GM19099 (cell line): ENCODE data around the gene INHA.

Source experiments
- POLR2A ChIP-seq: IDR thresholded peaks from 3 replicates; pipeline ENCODE4 v1.6.1; 2011; ENCODE audit warnings: low read depth; ENCODE audit not compliant: insufficient read length; ENCODE audit errors: extremely low read depth

The INHA gene

DNA sequence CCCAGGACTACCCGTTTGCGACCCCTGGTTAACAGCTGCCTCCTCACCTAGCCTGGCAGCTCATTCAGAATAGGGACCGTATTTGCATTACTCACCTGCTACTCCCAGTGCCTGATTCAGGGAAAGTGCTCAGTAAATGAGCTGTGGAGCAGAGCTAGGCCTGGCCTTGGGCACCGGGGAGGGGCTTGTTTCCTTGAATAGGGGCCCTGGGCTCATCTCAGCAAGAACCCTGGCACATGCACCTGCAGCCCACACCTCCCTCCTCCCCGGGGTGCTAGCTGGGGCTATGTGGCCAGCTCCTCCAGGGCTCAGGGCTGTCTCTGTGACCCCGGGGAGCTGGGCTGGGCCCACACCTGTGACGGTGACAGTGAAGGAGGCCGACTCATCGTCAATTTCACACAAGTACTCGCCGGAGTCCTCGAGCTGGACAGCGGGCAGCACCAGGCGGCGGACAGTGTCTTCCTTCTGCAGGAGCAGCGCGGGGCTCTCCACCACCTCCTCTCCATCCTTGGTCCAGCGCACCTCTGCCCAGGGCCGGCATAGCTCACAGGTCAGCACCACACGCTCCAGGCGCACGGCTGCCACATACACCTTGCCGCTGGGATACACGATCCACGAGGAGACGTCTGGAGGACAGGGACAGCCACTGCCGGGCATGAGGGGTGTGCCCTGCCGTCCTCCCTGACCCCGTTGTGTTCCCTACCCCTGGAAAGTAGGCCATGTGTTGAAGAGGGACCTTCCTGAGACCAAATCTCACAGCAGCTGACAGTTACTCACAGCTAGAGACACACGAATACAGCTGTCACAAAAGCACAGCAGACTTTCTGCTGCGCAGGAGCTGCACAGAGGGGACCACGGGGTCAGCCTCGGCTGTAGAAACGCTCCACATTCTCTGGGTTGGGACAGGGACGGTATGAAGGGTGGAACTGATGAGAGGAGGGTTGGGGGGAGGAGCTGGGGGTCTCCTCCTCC lies 9.8 kb upstream of the INHA start:
- no peak for TF ChIP-seq POLR2A

DNA sequence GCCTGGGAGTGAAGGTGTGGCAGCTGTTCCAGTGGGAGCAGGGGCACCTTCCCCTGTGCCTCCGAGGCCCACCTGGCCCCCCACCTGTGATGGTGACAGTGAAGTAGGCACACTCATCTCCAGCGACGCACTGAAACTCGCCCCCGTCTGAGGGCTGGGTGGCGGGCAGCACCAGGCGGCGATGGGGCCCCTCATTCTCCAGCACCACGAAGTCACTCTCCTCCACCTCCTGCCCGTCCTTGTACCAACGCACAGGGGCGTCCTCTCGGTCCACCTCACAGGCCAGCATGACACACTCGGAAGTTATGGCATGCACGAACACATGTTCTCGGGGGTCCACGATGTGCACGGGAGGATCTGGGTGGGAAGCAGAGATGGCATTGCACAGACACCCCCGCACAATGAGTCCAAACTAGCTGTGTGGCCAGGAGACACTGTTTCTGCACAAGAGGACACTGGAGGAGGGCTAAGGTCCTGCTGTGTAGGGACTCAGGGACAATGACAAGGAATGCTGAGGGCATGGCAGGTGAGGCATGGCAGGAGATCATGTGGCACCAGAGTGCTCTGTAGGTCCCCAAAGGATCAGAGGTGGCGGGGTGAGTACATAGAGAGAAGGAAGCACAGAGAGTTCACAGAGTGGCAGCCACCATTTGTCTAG lies 8.7 kb upstream of the INHA start:
- no peak for TF ChIP-seq POLR2A

DNA sequence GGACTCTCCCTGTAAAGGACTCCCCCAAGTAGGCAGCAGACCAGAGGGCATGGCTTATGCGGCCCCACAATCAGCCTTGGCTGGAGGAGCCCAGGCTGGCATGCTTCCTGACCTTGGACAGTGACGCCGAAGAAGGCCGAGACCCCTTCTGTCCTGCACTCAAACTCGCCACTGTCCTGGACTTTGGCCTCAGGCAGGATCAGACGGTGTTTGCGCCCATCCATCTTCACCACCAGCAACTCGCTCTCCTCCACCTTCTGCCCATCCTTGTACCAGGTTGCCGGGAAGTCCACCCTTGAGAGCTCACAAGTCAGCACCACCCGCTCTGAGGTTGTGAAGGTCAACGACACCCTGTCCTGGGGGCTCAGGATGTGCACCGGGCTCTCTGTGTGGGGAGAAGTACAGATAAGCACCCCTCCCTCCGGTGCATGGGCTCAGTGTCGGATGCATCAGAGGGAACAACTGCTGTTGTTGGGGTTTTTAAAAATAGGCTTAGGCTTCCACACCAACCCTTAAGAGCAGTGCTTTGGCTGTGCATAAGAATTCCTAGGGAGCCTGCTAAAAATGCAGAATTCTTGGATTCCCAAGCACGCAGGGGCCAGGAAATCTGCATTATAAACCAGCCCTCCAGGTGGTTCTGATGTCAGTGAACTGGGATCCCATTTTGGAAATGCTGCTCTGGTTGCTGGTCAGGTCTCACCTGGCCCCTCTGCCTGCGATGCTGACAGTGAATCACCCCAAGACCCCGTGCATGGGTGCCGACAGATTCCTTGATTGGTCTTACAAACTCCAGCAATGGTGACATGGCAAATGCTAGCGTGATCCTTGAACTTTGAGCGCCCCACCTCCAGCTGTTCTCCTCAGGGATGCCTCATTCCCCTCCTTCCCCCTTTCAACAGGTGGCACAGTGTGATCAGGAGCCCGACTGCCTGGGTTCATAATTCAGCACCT lies 6.7 kb upstream of the INHA start:
- TF ChIP-seq POLR2A: no peak

DNA sequence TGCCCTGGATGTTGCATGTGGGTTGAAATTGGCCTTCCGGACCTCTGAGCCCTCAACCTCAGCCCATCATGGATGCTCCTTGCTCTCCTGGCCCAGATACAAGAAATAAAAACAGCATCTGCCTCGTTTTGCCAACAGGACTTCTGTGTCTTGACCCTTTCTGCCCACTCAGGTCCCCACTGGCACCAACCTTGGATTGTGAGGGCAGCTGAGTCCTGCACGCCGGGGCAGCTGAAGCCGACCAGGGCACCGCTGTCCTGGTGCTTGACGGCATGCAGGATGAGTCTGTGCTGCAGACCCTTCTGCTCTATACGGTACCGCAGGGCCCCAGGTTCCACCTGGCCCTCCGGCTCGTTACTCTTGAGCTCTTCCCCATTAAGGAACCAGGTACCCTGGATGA lies 5.5 kb upstream of the INHA start:
- no peak for TF ChIP-seq POLR2A

DNA sequence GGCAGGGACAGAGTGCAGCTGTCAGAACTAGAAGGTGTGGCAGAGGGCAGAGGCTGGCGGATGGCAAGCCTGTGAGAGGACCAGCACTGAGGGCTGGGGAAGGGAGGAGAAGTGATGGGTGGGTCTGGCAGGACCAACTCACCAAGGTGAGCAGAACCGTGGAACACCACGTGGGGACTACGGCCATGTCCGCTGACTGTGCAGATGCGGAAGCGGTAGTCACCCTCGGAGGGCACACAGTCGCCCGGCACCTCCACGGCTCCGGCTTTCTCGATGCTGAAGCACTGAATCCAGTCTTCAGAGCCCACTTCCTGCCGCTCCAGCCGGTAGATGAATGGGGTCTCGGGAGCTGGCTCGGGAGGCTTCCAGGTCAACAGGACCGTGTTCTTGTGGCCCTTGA lies 5.0 kb upstream of the INHA start:
- no peak for TF ChIP-seq POLR2A

DNA sequence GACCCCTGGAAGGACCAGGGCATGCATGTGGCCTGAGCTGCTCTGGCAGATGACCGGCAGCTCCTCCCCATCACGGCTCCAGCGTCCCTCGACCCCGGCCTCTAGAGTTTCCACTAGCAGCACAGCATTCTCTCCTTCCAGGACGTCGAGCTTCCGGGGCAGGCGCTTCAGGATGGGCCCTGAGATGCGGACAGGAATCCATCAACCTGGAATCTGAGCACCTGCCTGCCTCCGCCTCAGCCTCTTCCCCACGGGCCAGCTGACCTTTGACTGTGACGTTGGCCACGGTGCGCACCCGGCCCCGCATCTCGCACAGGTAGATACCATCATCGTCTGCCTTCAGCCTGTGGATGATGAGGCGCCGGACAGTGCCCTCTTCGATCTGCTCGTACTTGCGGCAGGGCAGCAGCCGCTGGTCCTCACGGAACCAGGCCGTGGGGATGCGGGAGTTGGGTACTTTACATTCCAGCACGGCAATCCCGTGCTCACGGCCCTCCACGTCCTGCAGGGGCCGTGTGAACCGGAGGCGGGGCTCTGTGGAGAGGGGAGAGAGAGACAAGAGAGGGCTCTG lies 4.2 kb upstream of the INHA start:
- no peak for TF ChIP-seq POLR2A

DNA sequence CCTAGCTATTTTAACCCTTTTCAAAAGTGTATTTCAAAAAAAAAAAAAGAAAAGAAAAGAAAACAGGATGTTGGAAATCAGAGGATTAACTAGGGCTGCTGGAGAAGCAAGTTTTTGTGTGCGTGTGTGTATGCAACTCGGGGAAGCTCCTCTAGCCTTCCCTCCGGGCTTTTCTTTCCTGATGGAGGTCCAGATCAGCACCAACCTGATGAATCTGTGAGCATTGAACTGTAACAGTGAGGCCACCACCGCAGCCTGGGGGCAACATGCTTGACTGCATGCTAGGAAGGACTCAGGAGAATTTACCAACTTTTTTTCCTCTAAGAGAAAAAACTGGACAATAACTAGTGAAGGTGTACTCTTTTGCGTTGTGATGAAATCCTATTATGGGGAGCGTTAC lies 3.1 kb upstream of the INHA start:
- TF ChIP-seq POLR2A: no peak

DNA sequence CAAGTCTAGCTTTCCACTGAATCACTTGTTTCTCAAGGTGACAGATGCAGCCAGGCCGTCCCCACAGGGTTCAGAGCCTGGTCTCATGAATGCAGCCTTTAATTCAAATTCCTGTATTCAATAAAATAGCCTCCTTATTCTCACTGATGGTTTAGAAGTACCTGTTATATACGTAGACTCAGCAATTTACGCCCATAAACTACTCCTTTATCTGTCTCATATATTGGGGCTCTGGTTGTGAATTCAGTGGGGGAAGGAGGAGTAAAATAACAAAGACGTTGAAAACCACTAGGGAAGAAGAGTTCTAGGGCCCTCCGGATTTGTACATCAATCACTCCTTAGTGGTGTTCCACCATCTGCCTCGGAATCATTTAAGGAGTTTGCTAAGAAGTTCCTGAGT lies 2.5 kb upstream of the INHA start:
- TF ChIP-seq POLR2A: no peak

DNA sequence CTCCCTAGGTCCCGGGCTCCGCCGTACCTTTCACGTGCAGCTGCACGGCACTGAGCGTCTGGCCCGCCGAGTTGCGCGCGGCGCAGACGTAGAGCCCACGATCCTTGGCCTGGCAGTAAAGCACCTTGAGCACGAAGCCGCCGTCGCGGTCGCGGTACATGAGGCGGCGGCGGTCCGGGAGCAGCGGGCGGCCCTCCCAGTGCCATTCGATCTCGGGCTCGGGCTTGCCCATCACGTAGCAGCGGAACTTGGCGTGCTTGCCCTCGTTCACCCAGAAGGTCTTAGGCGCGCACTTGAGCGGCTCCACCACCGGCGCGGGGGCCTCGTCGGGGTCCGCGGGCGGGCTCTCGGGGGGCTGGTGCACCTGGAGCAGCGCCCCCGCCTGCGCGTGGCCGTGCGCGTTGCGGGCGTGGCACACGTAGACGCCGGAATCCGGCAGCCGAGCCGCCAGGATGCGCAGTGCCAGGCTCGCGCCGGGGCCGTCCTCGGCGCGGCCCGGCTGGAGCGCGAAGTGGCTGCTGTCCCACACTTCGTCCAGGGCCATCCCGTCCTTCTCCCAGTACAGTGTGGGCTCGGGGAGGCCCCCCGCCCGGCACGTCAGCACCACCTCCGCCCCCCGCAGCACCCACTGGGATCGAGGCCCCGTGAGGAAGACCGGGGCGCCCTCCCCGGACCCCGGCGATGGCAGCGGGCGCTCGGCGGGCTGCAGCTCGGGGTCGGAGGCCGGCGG lies 1.8 kb upstream of the INHA start:
- no peak for TF ChIP-seq POLR2A

DNA sequence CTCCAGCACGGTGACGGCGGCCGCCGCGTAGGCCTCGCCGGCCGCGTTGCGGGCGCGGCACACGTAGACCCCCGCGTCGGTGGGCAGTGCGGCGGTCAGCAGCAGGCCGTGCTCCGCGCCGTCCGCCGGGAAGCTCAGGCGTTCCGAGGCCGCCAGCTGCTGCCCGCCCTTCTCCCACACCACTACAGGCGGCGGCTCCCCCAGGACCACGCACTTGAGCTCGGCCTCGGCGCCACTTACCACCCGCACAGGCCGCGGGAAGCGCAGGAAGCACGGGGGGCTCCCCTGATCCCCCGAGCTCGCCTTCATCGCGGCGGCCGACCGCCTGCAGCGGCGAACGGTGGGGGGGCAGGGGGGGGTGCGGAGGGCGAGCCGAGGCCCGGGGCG lies 1.2 kb upstream of the INHA start:
- no peak for TF ChIP-seq POLR2A

DNA sequence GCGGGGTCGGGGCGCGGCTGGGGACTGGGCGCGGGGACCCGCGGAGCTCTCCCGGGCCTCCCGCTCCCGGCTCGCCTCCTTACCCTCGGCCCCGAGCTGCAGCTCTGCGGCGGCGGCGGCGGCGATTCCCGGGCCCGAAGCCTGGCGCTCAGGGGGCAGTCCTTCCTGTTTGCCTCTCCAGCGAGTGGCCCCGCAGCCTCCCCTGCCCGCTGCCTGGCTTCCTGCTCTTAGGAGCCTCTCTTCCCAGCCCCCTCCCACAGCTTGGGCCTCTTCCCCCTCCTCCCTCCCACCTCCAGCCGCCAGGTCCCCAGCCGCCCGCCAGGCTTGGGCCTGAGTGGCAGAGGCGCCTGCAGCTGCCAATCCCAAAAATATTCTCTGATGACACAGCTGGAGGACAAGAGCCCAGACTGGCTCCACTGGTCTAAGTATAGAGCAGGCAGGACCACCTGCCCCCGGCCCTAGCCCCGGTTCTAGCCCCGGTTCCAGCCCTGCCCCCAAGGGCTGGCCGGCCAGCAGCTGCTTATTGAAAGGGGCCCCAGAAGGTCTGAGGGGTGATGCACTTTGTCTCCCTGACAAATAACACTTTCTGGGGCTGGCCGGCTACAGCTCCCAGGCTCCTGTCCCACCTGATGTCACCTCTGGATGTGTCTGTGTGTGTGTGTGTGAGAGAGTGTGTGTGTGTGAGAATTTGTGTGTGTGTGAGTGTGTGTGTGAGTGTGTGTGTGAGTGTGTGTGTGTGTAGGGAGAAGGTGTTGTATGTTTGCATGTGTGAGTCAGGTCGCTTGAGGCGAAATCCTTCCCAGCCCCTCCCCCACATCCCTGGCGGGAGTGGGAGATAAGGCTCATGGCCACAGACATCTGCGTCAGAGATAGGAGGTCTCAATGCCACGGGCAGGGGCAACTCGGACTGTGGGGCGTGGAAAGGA lies 536 bp upstream of the INHA start, which contains the start of gene OBSL1:
Gene OBSL1 (minus strand): TSS at position 229 of the 926 bp plus-strand sequence. CDS start 307 bp downstream, outside the sequence.
- no peak for TF ChIP-seq POLR2A

DNA sequence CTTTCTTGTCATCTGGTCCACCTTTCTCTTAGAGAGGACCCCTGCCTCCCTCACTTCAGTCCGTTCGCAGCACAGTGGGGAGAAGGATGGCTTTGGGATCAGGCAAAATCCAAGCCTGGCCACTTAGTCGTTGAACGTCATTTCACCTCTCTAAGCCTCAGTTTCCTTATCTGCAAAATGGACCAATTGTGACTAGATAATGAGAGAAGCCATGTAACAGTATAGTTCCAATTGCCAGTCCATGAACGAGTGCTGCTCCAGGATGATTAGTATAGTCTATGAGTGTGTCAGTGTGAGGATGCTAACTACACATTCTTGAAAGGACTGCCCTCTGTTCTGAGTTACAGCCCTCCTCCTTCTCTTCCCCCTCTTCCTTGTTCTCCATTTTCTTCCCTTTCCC lies 1.1 kb downstream of the INHA start:
- TF ChIP-seq POLR2A: no peak
